ENCODE results near the gene MOBP. TPM values are rescaled to one million over a fixed set of nuclear protein-coding genes. Genes with fewer than 3 reads are reported as not detected.

Gene MOBP
- total RNA-seq, 1 donor from 2014 or later: not detected

DNA sequence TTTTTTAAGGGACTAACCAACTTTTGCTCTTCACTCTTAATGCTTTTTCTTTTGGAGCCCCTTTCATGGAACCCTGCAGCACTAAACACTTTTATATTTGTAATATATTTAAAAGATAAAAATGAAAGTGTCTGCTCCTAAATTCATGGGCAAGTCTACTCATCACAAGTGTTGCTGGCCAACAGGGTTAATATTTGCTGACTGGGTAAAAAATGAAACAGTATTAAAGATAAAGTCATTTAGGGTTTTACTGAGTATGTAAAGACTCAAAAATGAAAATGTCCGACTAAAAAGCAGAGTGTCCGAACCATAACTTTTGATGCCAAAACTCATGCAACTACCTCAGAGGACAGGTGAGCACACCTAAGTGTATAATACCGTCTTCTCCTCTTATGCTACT is 54.0 kb downstream of the MOBP start:
- Mint-ChIP-seq H3K27ac (ENCODE audit: unreplicated experiment) (no peak overlapping the region), H3K4me1 (ENCODE audit: low read depth, unreplicated experiment) (no peaks in the 10 kb centered on the region), H3K36me3 (ENCODE audit: unreplicated experiment) (no peaks in the 10 kb centered on the region), H3K4me3 (ENCODE audit: unreplicated experiment) (no peak overlapping the region), H3K9me3 (ENCODE audit: unreplicated experiment) (no peaks in the 10 kb centered on the region), H3K27me3 (ENCODE audit: unreplicated experiment) (no peaks in the 10 kb centered on the region)
- no peak for DNase-seq
- TF ChIP-seq, protein P1, sequence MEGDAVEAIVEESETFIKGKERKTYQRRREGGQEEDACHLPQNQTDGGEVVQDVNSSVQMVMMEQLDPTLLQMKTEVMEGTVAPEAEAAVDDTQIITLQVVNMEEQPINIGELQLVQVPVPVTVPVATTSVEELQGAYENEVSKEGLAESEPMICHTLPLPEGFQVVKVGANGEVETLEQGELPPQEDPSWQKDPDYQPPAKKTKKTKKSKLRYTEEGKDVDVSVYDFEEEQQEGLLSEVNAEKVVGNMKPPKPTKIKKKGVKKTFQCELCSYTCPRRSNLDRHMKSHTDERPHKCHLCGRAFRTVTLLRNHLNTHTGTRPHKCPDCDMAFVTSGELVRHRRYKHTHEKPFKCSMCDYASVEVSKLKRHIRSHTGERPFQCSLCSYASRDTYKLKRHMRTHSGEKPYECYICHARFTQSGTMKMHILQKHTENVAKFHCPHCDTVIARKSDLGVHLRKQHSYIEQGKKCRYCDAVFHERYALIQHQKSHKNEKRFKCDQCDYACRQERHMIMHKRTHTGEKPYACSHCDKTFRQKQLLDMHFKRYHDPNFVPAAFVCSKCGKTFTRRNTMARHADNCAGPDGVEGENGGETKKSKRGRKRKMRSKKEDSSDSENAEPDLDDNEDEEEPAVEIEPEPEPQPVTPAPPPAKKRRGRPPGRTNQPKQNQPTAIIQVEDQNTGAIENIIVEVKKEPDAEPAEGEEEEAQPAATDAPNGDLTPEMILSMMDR (IDR thresholded peaks at IDR 0.05; ENCODE audit: partially characterized antibody, unreplicated experiment): no peak

- no peak for DNase-seq
- H3K27me3 Mint-ChIP-seq (ENCODE audit: unreplicated experiment): no peaks in the 10 kb centered on the region
- no peaks in the 10 kb centered on the region for H3K36me3 Mint-ChIP-seq (ENCODE audit: unreplicated experiment)
- no peaks in the 10 kb centered on the region for H3K9me3 Mint-ChIP-seq (ENCODE audit: unreplicated experiment)
- H3K4me3 Mint-ChIP-seq (ENCODE audit: unreplicated experiment): no peak overlapping the region
- H3K27ac Mint-ChIP-seq (ENCODE audit: unreplicated experiment): no peak overlapping the region
- TF ChIP-seq, protein P1 (IDR thresholded peaks at IDR 0.05; ENCODE audit: partially characterized antibody, unreplicated experiment): no peak
- no peaks in the 10 kb centered on the region for H3K4me1 Mint-ChIP-seq (ENCODE audit: low read depth, unreplicated experiment)
These were observed 56.6 kb downstream of the MOBP start for GRCh38 chr3:39524107-39524506.

GRCh38 chr3:39528844-39529243 is 61.4 kb downstream of the MOBP start:
- no peak overlapping the region for H3K4me3 Mint-ChIP-seq (ENCODE audit: unreplicated experiment)
- no peak overlapping the region for H3K27ac Mint-ChIP-seq (ENCODE audit: unreplicated experiment)
- H3K27me3 Mint-ChIP-seq (ENCODE audit: unreplicated experiment): no peaks in the 10 kb centered on the region
- TF ChIP-seq, protein P1 (IDR thresholded peaks at IDR 0.05; ENCODE audit: partially characterized antibody, unreplicated experiment): no peak
- no peak for DNase-seq
- H3K4me1 Mint-ChIP-seq (ENCODE audit: low read depth, unreplicated experiment): peaks cover 4% of the 10 kb centered on the region
- no peaks in the 10 kb centered on the region for H3K36me3 Mint-ChIP-seq (ENCODE audit: unreplicated experiment)
- H3K9me3 Mint-ChIP-seq (ENCODE audit: unreplicated experiment): no peaks in the 10 kb centered on the region

DNA sequence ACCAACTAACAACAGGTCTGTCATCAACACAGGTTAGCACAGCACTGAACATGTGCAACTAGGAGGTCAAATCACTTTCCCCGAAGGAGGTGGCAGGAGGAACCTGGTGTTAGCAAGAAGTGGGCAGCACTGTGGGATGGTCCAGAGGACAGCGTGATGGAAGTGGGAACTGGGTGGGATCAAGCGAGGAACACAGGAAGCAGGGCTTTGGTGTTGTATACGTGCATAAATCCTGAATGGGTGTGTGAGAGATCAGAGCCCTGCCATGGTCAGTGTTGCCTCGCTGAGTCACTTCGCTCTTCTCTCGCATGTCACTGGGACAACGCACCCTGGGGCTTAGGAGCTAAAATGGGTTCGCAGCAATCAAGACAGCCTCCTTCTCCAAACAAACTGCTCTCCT is 62.1 kb downstream of the MOBP start:
- H3K27me3 Mint-ChIP-seq (ENCODE audit: unreplicated experiment): no peaks in the 10 kb centered on the region

GRCh38 chr3:39531066-39531465 is 63.6 kb downstream of the MOBP start:
- Mint-ChIP-seq H3K27me3 (ENCODE audit: unreplicated experiment) (no peaks in the 10 kb centered on the region), H3K9me3 (ENCODE audit: unreplicated experiment) (peaks cover 1% of the 10 kb centered on the region), H3K4me3 (ENCODE audit: unreplicated experiment) (no peak overlapping the region), H3K36me3 (ENCODE audit: unreplicated experiment) (no peaks in the 10 kb centered on the region), H3K4me1 (ENCODE audit: low read depth, unreplicated experiment) (peaks cover 4% of the 10 kb centered on the region), H3K27ac (ENCODE audit: unreplicated experiment) (no peak overlapping the region)
- TF ChIP-seq, protein P1 (IDR thresholded peaks at IDR 0.05; ENCODE audit: partially characterized antibody, unreplicated experiment): no peak
- no peak for DNase-seq

More for the DNA sequence above, 62.1 kb downstream of the MOBP start:
- Mint-ChIP-seq H3K4me1 (ENCODE audit: low read depth, unreplicated experiment) (peaks cover 4% of the 10 kb centered on the region), H3K27ac (ENCODE audit: unreplicated experiment) (no peak overlapping the region), H3K4me3 (ENCODE audit: unreplicated experiment) (no peak overlapping the region), H3K36me3 (ENCODE audit: unreplicated experiment) (no peaks in the 10 kb centered on the region), H3K9me3 (ENCODE audit: unreplicated experiment) (peaks cover 1% of the 10 kb centered on the region)
- TF ChIP-seq, protein P1 (IDR thresholded peaks at IDR 0.05; ENCODE audit: partially characterized antibody, unreplicated experiment): no peak
- DNase-seq: no peak

All from glutamatergic neuron (in vitro differentiated cells).